Endothelial cell of umbilical vein (primary cell): ENCODE measurements around the gene TDRD7. TPM values are rescaled to one million over a fixed set of nuclear protein-coding genes. Genes with fewer than 3 reads are reported as not detected.

Source experiments
- BruUV-seq: library from RNA; stranded (reverse); fragments of 400-500 nt; replicated peaks from 2 replicates; lab custom pipeline; 2021; lab: Mats Ljungman, UMichigan
- CTCF ChIA-PET: fragments of 300-600, 350-600 bp; sonication (Branson Sonifier 250); formaldehyde crosslinking; loops from one replicate; lab custom pipeline; 2021; ENCODE audit warnings: antibody characterized with exemption, inconsistent platforms; lab: Charles Lee
- POLR2A ChIA-PET: fragments of 300-600, 350-600 bp; sonication (Branson Sonifier 250); formaldehyde crosslinking; loops from one replicate; lab custom pipeline; 2021; ENCODE audit warnings: antibody characterized with exemption, inconsistent platforms; lab: Charles Lee
- DNase-seq: peaks from one replicate; pipeline ENCODE4 v3.0.0-alpha.2; 2011; ENCODE audit warnings: low read depth, low spot score
- FAIRE-seq: peaks from 2 replicates; lab custom pipeline; 2011; peaks lifted over from hg19 to GRCh38; lab: Jason Lieb, UNC
- H2AFZ ChIP-seq: 2 replicates; pipeline ENCODE4 v1.6.0; 2012; ENCODE audit warnings: low read depth, low read length, control low read depth, inconsistent platforms
- H3K27ac ChIP-seq: 2 replicates; pipeline ENCODE4 v1.5.1; 2011; ENCODE audit warnings: low read depth, mild to moderate bottlenecking, control low read depth, low read length, moderate library complexity; ENCODE audit not compliant: insufficient read depth
- H3K27me3 ChIP-seq, 2 experiments: 2 replicates each; pipeline versions ENCODE4 v1.6.0 to v1.6.1; 2011; ENCODE audit warnings: low read length in 2 of 2, mixed read lengths in 1 of 2; ENCODE audit not compliant: control insufficient read depth in 2 of 2, insufficient read depth in 2 of 2
- H3K36me3 ChIP-seq, 2 experiments: 2 replicates in 1 of 2; 3 replicates in 1 of 2; pipeline ENCODE4 v1.5.1; 2011; ENCODE audit warnings: low read length in 2 of 2, mild to moderate bottlenecking in 1 of 2, moderate library complexity in 1 of 2; ENCODE audit not compliant: control insufficient read depth in 2 of 2, insufficient read depth in 2 of 2; ENCODE audit errors: extremely low read depth in 1 of 2
- H3K4me1 ChIP-seq: 3 replicates; pipeline ENCODE4 v1.5.1; 2011; ENCODE audit warnings: mild to moderate bottlenecking, low read length; ENCODE audit not compliant: control insufficient read depth, insufficient read depth; ENCODE audit errors: extremely low read depth
- H3K4me2 ChIP-seq: 2 replicates; pipeline ENCODE4 v1.6.1; 2011; ENCODE audit warnings: low read length, control low read depth, mixed read lengths; ENCODE audit not compliant: insufficient read depth
- H3K4me3 ChIP-seq, 3 experiments: fragments of 200-600 bp in 1 of 3; sonication (generic), shearing (Covaris generic) in 1 of 3; replicated peaks in 1 of 3; 2 replicates each; pipeline ENCODE4 v1.5.1; 2011 to 2016; ENCODE audit warnings: control low read depth in 3 of 3, low read length in 3 of 3, mild to moderate bottlenecking in 2 of 3, inconsistent platforms in 1 of 3, low read depth in 1 of 3, moderate library complexity in 1 of 3; ENCODE audit not compliant: insufficient read depth in 1 of 3
- H3K79me2 ChIP-seq: 2 replicates; pipeline ENCODE4 v1.6.0; 2012; ENCODE audit warnings: low read length, inconsistent platforms; ENCODE audit not compliant: control insufficient read depth, insufficient read depth
- H3K9ac ChIP-seq: replicated peaks from 2 replicates; pipeline ENCODE3; 2011; ENCODE audit warnings: low read length, control low read depth; ENCODE audit not compliant: insufficient read depth; ENCODE audit errors: extremely low read depth
- H3K9me1 ChIP-seq: replicated peaks from 3 replicates; pipeline ENCODE4 v1.6.0; 2011; ENCODE audit warnings: mild to moderate bottlenecking, low read length; ENCODE audit not compliant: control insufficient read depth, insufficient read depth; ENCODE audit errors: extremely low read depth
- H3K9me3 ChIP-seq: replicated peaks from 2 replicates; pipeline ENCODE4 v1.5.1; 2012; ENCODE audit warnings: low read length, inconsistent platforms; ENCODE audit not compliant: control insufficient read depth, insufficient read depth
- H4K20me1 ChIP-seq: replicated peaks from 2 replicates; pipeline ENCODE3; 2011; ENCODE audit warnings: mild to moderate bottlenecking, low read length; ENCODE audit not compliant: control insufficient read depth, insufficient read depth; ENCODE audit errors: extremely low read depth
- EZH2 ChIP-seq: IDR thresholded peaks from 2 replicates; pipeline ENCODE4 v1.6.1; 2012; ENCODE audit warnings: borderline replicate concordance, low read depth, mild to moderate bottlenecking, moderate library complexity, low read length, inconsistent platforms; ENCODE audit not compliant: severe bottlenecking
- FOS ChIP-seq: IDR thresholded peaks from 2 replicates; pipeline ENCODE4 v1.6.1; 2011; ENCODE audit warnings: mild to moderate bottlenecking, low read length, moderate library complexity, borderline replicate concordance; ENCODE audit not compliant: insufficient read depth
- MYC ChIP-seq: IDR thresholded peaks from one replicate; pipeline ENCODE4 v1.6.1; 2011; ENCODE audit warnings: mild to moderate bottlenecking, low read depth, low read length
- dilution Hi-C: fragments of 300-500 bp; cut with MboI; formaldehyde crosslinking; loops from one replicate; pipeline ENCODE4 v1.15.0; 2019; ENCODE audit warnings: low sequenced_read_pairs; ENCODE audit not compliant: extremely low pct_ligation_motif_present
- intact Hi-C: fragments of 100-400 bp; cut with micrococcal nuclease; formaldehyde crosslinking; loops from one replicate; pipeline ENCODE4 v1.10.0; 2022
- polyA plus RNA-seq, 4 experiments: library from polyadenylated mRNA; depleted of rRNA in 3 of 4; stranded (reverse) in 3 of 4; unstranded in 1 of 4; fragments of >200 nt; gene quantifications; 2 replicates each; pipeline versions ENCODE4 v1.2.1 to v1.2.3, GENCODE V29; 2011 to 2012; ENCODE audit warnings: missing spikeins in 1 of 4
- total RNA-seq: library from RNA; stranded (reverse); gene quantifications from 2 replicates; pipeline ENCODE4 v1.2.3, GENCODE V29; 2021

Gene TDRD7
- total and polyA plus RNA-seq, 2 donors (not counting 3 experiments of a cell fraction or from before 2014, with no cell fraction given), result 4.9 to 11.5 TPM

GRCh38 chr9:97501972-97502221 is 90.0 kb downstream of the TDRD7 start:
- no peak for TF ChIP-seq FOS
- peak; percentile 62 for TF ChIP-seq EZH2
- no peak overlapping the region for H3K9ac ChIP-seq
- DNase-seq (no peak), FAIRE-seq (no peak)
- dilution Hi-C loops, result no loop called here
- H3K4me3 ChIP-seq, result peak overlapping the region; percentile 44 to 62 (median 52)
- H3K9me3 ChIP-seq, result no peaks in the 10 kb centered on the region
- CTCF ChIA-PET, result interaction anchor here (0.8 to 4.6 kb wide), 8 partner anchors 9 to 114 kb away, joined by 3 to 51 read pairs (median 6); partner anchors contain the start of gene TDRD7
- H3K27ac ChIP-seq, result no peak overlapping the region
- peaks cover 7% of the 10 kb centered on the region for H3K4me1 ChIP-seq
- peaks cover 49 to 70% of the 10 kb centered on the region in 2 experiments for H3K27me3 ChIP-seq
- no TSS peak for BruUV-seq
- no peaks in the 10 kb centered on the region for H3K9me1 ChIP-seq
- H2AFZ ChIP-seq, result peak overlapping the region; percentile 72
- H3K4me2 ChIP-seq, result peak overlapping the region; percentile 59
- no peaks in the 10 kb centered on the region for H3K79me2 ChIP-seq
- H4K20me1 ChIP-seq, result no peaks in the 10 kb centered on the region
- intact Hi-C loops, result no loop called here
- H3K36me3 ChIP-seq, result no peaks in the 10 kb centered on the region
- POLR2A ChIA-PET, result no interaction called here

GRCh38 chr9:97502222-97502983 is 90.5 kb downstream of the TDRD7 start:
- peak overlapping the region; percentile 72 for H2AFZ ChIP-seq
- FAIRE-seq, result peak; percentile 21
- dilution Hi-C loops, result no loop called here

More at GRCh38 chr9:97502222-97502983, 90.5 kb downstream of the TDRD7 start:
- POLR2A ChIA-PET, result no interaction called here
- Histone ChIP-seq H3K9ac (no peak overlapping the region), H3K27ac (no peak overlapping the region), H3K79me2 (no peaks in the 10 kb centered on the region), H3K4me1 (peaks cover 7% of the 10 kb centered on the region), H3K36me3 (no peaks in the 10 kb centered on the region), H3K27me3 (peaks cover 51 to 75% of the 10 kb centered on the region in 2 experiments), H3K9me3 (no peaks in the 10 kb centered on the region), H3K4me2 (peak overlapping the region; percentile 59), H3K9me1 (no peaks in the 10 kb centered on the region), H3K4me3 (peak overlapping the region in 2 of 3 experiments; percentile 44 to 62), H4K20me1 (no peaks in the 10 kb centered on the region)
- intact Hi-C loops, result no loop called here
- CTCF ChIA-PET, result interaction anchor here (0.8 to 4.6 kb wide), 6 partner anchors 8 to 114 kb away, joined by 3 to 51 read pairs (median 13); no protein-coding TSS in a partner anchor
- no peak for DNase-seq
- TF ChIP-seq MYC (no peak), EZH2 (peak; percentile 96)
- no TSS peak for BruUV-seq
